Ovary (tissue), 9 donors: ENCODE results near the gene AOC3. TPM values are rescaled to one million over a fixed set of nuclear protein-coding genes. Genes with fewer than 3 reads are reported as not detected.

Experiments used
- DNase-seq, 5 donors: peaks; one replicate each; pipeline ENCODE4 v3.0.0-alpha.2; 2019 to 2020
- H3K27ac ChIP-seq, 2 donors: fragments of 200-600 bp; one replicate each; pipeline versions ENCODE4 v1.5.1 to v1.8.0; 2019 to 2022
- H3K27me3 ChIP-seq: fragments of 200-600 bp; one replicate; pipeline ENCODE4 v1.8.0; 2022
- H3K36me3 ChIP-seq: fragments of 200-600 bp; sonication (generic); one replicate; pipeline ENCODE4 v1.5.1; 2019
- H3K4me1 ChIP-seq: one replicate; pipeline ENCODE4 v1.8.1; 2013; ENCODE audit warnings: mild to moderate bottlenecking, moderate library complexity; ENCODE audit not compliant: insufficient read depth
- H3K4me3 ChIP-seq: fragments of 200-600 bp; sonication (generic); one replicate; pipeline ENCODE4 v1.5.1; 2017
- H3K9me3 ChIP-seq, 2 donors: fragments of 200-600 bp in 1 of 2; sonication (generic) in 1 of 2; one replicate each; pipeline versions ENCODE4 v1.5.1 to v1.8.1; 2013 to 2019; ENCODE audit warnings: mild to moderate bottlenecking in 1 of 2, moderate library complexity in 1 of 2
- CTCF ChIP-seq, 3 donors: fragments of 450-650 bp in 2 of 3; fragments of 200-600 bp in 1 of 3; IDR thresholded peaks; one replicate each; pipeline versions ENCODE4 v1.5.1 to v1.8.0; 2016 to 2022; ENCODE audit warnings: antibody characterized with exemption in 3 of 3, mild to moderate bottlenecking in 1 of 3
- EP300 ChIP-seq: sonication (generic); formaldehyde crosslinking; IDR thresholded peaks from one replicate; pipeline ENCODE4 v1.6.1; 2017; ENCODE audit warnings: antibody characterized with exemption
- POLR2A ChIP-seq: fragments of 450-650 bp; IDR thresholded peaks from one replicate; pipeline ENCODE4 v1.6.1; 2017; ENCODE audit warnings: antibody characterized with exemption, mild to moderate bottlenecking, moderate library complexity
- WGBS, 3 donors: extraction: QIAGEN DNeasy Blood & Tissue Kit in 1 of 3; methylation state at CpG; one replicate each; pipeline versions ENCODE4 v1.1.5 to v1.1.7; 2013 to 2017; 5-methylcytosine and 5-hydroxymethylcytosine counted together
- intact Hi-C, 4 donors: fragments of 100-400 bp; cut with DNase I; formaldehyde crosslinking; loops; one replicate each; pipeline versions ENCODE4 v1.11.0 to v1.15.1; 2022 to 2023
- polyA plus RNA-seq, 2 donors: library from polyadenylated mRNA; stranded (reverse); fragments of 200-250 nt in 1 of 2; fragments of 350-450 nt in 1 of 2; fragmentation: Illumina TruSeq in 1 of 2; extraction: RNeasy Lipid Tissue Mini Kit (QIAGEN cat#74804) in 1 of 2; gene quantifications; one replicate each; pipeline ENCODE4 v1.2.3, GENCODE V29; 2013 to 2014
- total RNA-seq, 7 donors: library from RNA; depleted of rRNA in 2 of 7; stranded (reverse); fragments of >200 nt in 2 of 7; fragmentation: NEBNext Ultra II Directional in 3 of 7; extraction: Animal tissue kit (Norgen Biotek cat#: 25700) in 3 of 7; gene quantifications; one replicate each; pipeline versions ENCODE4 v1.1.0 to v1.2.4, GENCODE V29; 2016 to 2023
- donor health status: DM: no; HTN: no; CAD: no; lungs with moderate emphysema.
- donor health status: DM: no; HTN: no; CAD: no.
- donor health status: Bipolar disorder and iron deficiency.
- donor health status: DM: yes; HTN: yes; CAD: no.
- donor health status: DM: no; HTN: no; CAD: no.
- donor health status: DM: yes; HTN: yes; CAD: no.

The AOC3 gene
- total and polyA plus RNA-seq, 9 donors = 0.72 to 197 (median 15.8) TPM

DNA sequence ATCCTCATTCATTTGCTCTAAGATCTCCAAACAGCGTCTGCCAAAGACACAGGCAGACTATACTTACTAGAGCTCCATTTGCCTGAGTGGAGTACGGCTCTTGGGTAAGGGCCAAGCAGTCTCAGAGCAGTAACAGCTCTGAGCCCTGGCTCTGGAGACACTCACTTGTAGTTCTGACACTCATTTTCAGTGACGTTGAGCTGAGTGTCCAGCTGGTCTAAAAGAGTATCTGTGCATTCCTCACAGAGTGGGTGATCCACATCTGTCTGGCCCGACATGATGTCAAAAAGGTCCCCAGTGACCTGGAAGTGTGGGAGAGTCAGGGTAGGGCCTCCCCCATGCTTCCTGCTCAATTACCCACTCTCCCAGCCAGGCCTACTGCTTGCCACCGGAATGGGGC, 32.6 kb upstream of the AOC3 start:
- 77 to 85% (median 83%) methylated on average over 5 of the region's 5 CpGs for WGBS, 3 donors
- DNase-seq = no peak
- Histone ChIP-seq H3K4me3 (no peak overlapping the region), H3K9me3 (no peaks in the 10 kb centered on the region), H3K27ac (no peak overlapping the region), H3K4me1 (peaks cover 1% of the 10 kb centered on the region), H3K27me3 (no peaks in the 10 kb centered on the region), H3K36me3 (no peaks in the 10 kb centered on the region)
- TF ChIP-seq EP300 (no peak), POLR2A (no peak), CTCF (IDR thresholded peaks at IDR 0.05) (no peak)
- intact Hi-C loops = loop anchor here in 1 of 4 donors (5.0 kb wide), 1 partner anchor 351 kb away; no protein-coding TSS in a partner anchor

GRCh38 chr17:42819939-42820535, 31.0 kb upstream of the AOC3 start:
- H3K27ac ChIP-seq = no peak overlapping the region
- intact Hi-C loops = loop anchor here in 2 of 4 donors (5.0 to 10.0 kb wide), 3 partner anchors 95 to 353 kb away; no protein-coding TSS in a partner anchor
- peaks cover 4% of the 10 kb centered on the region for H3K4me1 ChIP-seq
- no peak overlapping the region for H3K4me3 ChIP-seq
- DNase-seq = no peak
- no peaks in the 10 kb centered on the region for H3K9me3 ChIP-seq
- no peaks in the 10 kb centered on the region for H3K27me3 ChIP-seq
- 25 to 35% (median 30%) methylated on average over 2 of the region's 2 CpGs for WGBS, 3 donors
- no peak for TF ChIP-seq POLR2A
- no peak for TF ChIP-seq EP300
- TF ChIP-seq CTCF (IDR thresholded peaks at IDR 0.05) = no peak
- no peaks in the 10 kb centered on the region for H3K36me3 ChIP-seq

DNA sequence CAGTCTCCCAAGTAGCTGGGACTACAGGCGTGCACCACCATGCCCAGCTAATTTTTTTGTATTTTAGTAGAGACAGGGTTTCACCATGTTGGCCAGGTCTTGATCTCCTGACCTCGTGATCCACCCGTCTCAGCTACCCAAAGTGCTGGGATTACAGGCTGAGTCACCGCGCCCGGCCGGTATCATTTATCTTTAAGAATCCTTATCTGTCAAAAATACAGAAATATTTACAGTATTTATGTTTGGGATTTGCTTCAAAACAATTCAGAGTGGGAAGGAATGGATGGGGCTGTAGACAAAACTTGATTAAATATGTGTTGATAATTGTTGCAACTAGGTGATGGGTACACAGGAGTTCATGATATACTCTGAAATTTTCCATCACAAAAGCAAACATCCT, 29.8 kb upstream of the AOC3 start:
- Histone ChIP-seq H3K27me3 (no peaks in the 10 kb centered on the region), H3K9me3 (no peaks in the 10 kb centered on the region), H3K27ac (no peak overlapping the region), H3K4me1 (peaks cover 4% of the 10 kb centered on the region), H3K4me3 (no peak overlapping the region), H3K36me3 (no peaks in the 10 kb centered on the region)
- DNase-seq = no peak
- TF ChIP-seq EP300 (no peak), CTCF (IDR thresholded peaks at IDR 0.05) (no peak), POLR2A (no peak)
- WGBS, 3 donors = 77 to 82% (median 81%) methylated on average over 7 of the region's 7 CpGs
- intact Hi-C loops = loop anchor here in 2 of 4 donors (10.0 kb wide), 2 partner anchors 96 to 236 kb away; no protein-coding TSS in a partner anchor

- WGBS, 3 donors = 91 to 94% (median 94%) methylated on average over 1 of the region's 1 CpG
Measured at GRCh38 chr17:42827472-42827871, 23.5 kb upstream of the AOC3 start.

More at GRCh38 chr17:42827472-42827871, 23.5 kb upstream of the AOC3 start:
- no peaks in the 10 kb centered on the region for H3K27me3 ChIP-seq
- intact Hi-C loops = loop anchor here in 2 of 4 donors (5.0 to 10.0 kb wide), 3 partner anchors 103 to 243 kb away; no protein-coding TSS in a partner anchor
- DNase-seq = no peak
- no peaks in the 10 kb centered on the region for H3K36me3 ChIP-seq
- TF ChIP-seq EP300 (no peak), CTCF (IDR thresholded peaks at IDR 0.05) (no peak), POLR2A (no peak)
- H3K4me1 ChIP-seq = peaks cover 4% of the 10 kb centered on the region
- H3K9me3 ChIP-seq = no peaks in the 10 kb centered on the region
- H3K27ac ChIP-seq = no peak overlapping the region
- no peak overlapping the region for H3K4me3 ChIP-seq
